Activated naive CD8-positive, alpha-beta T cell treated with anti-CD3 and anti-CD28 coated beads for 36 hours (primary cell): ENCODE data around the gene CCNL1. TPM values are rescaled to one million over a fixed set of nuclear protein-coding genes. Genes with fewer than 3 reads are reported as not detected.

Experiments
- DNase-seq: peaks from one replicate; pipeline ENCODE4 v3.0.0; 2021
- H3K27ac Mint-ChIP-seq: one replicate; pipeline ENCODE4 v1.8.0; 2022; ENCODE audit warnings: mild to moderate bottlenecking, moderate library complexity, mixed read lengths
- H3K27me3 Mint-ChIP-seq: one replicate; pipeline ENCODE4 v1.8.0; 2022; ENCODE audit warnings: mild to moderate bottlenecking, mixed read lengths
- H3K36me3 Mint-ChIP-seq: one replicate; pipeline ENCODE4 v1.8.0; 2021; ENCODE audit warnings: mild to moderate bottlenecking, mixed read lengths
- H3K4me1 Mint-ChIP-seq: one replicate; pipeline ENCODE4 v1.8.0; 2021; ENCODE audit warnings: mixed read lengths
- H3K4me3 Mint-ChIP-seq: one replicate; pipeline ENCODE4 v1.8.0; 2022; ENCODE audit warnings: mild to moderate bottlenecking, moderate library complexity, mixed read lengths
- H3K9me3 Mint-ChIP-seq: one replicate; pipeline ENCODE4 v1.8.0; 2022; ENCODE audit warnings: mixed read lengths
- total RNA-seq, 2 experiments: library from RNA; stranded (reverse); gene quantifications; one replicate each; pipeline ENCODE4 v1.2.3, GENCODE V29; 2021

Gene CCNL1
- total RNA-seq, 2 experiments from 2014 or later, result 139 to 156 TPM

DNA sequence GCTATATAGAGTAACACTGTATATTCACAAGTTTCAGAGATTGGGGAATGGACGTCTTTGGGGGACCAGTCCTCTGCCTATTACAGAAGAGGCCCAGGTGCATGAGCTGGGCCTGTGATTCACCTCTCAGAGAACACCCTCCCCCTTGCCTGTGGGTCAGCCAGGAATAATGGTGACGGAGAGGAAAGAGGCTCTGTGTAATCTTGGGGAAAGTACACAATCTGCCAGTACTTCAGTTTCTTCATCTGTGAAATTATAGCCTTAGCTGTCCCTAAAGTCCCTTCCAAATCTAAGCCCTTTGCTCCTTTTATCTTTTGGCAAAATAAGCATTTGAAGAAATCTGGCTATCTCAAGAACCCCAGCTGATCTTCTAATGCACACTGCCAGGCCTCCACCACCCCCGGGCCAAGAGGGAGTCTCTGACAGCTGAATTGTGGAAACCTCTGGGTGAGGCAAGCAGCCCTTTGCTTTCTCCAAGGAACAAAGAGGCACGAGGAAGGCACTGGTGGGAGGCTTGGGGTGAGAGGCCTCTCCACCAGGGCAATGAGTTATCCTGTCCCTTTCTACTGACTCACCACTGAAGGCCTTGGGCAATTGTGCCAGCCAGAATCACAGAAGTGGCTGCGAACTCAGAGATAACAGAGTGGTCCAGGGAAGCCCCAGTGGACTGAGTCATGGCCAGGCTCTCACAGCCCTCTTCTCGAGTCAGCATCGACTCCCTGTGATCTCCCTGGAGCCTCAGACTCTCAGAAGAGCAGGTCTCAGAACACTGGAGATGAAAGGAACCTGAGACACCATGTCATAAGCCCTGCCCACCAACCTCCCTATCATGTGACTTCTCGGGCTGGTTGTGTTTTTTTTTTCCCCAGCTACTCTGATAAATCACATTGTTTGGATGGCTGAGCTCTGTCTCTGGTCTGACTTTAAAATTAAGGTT lies 31.8 kb downstream of the CCNL1 start:
- peak overlapping the region; percentile 74 for H3K4me3 Mint-ChIP-seq
- no peaks in the 10 kb centered on the region for H3K36me3 Mint-ChIP-seq
- no peaks in the 10 kb centered on the region for H3K9me3 Mint-ChIP-seq
- H3K27me3 Mint-ChIP-seq, result no peaks in the 10 kb centered on the region
- peak; percentile 72 for DNase-seq
- H3K4me1 Mint-ChIP-seq, result peaks cover 63% of the 10 kb centered on the region
- H3K27ac Mint-ChIP-seq, result peak overlapping the region; percentile 93

DNA sequence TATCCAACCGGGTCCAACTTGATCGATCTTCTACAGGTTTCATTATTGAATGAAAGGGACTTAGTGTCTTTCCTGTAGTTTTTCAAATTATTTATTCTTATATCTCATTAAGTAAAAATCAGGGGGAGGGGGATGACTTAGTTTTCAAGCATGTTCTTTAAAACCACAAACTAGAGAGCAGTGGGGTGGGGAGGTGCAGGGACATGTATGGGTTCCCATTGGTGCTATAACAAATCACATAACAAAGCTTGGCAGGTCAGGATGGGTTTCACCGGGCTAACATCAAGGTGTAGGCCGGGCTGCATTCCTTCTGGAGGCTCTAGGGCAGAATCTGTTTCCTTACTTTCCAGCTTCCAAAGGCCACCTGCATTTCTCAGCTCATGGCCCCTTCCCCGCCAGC lies 32.7 kb downstream of the CCNL1 start:
- H3K27me3 Mint-ChIP-seq, result no peaks in the 10 kb centered on the region
- H3K36me3 Mint-ChIP-seq, result no peaks in the 10 kb centered on the region
- H3K27ac Mint-ChIP-seq, result no peak overlapping the region
- H3K4me3 Mint-ChIP-seq, result no peak overlapping the region
- H3K4me1 Mint-ChIP-seq, result peaks cover 56% of the 10 kb centered on the region
- no peak for DNase-seq
- no peaks in the 10 kb centered on the region for H3K9me3 Mint-ChIP-seq

DNA sequence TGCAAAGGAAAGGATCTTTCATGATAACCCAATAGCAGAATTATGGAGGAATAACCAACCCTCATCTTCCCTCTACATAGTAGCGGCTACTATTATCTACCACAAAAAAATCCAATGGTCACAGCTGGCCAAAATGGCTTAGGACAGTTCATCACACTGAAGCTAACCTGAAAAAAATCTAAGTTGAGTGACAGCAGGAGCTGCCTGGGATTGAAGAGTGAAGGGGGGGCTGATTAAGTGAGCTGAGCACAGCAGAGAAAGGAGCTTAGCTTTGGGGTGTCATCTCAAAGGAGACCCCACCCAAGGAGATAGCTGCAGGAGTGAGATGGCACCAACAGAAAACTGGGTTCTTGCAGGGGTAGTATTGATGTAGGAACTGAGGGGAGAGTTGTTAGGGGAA lies 33.6 kb downstream of the CCNL1 start:
- no peak overlapping the region for H3K4me3 Mint-ChIP-seq
- H3K36me3 Mint-ChIP-seq, result no peaks in the 10 kb centered on the region
- no peak for DNase-seq
- H3K4me1 Mint-ChIP-seq, result peaks cover 49% of the 10 kb centered on the region
- H3K27me3 Mint-ChIP-seq, result no peaks in the 10 kb centered on the region
- no peak overlapping the region for H3K27ac Mint-ChIP-seq
- no peaks in the 10 kb centered on the region for H3K9me3 Mint-ChIP-seq

DNA sequence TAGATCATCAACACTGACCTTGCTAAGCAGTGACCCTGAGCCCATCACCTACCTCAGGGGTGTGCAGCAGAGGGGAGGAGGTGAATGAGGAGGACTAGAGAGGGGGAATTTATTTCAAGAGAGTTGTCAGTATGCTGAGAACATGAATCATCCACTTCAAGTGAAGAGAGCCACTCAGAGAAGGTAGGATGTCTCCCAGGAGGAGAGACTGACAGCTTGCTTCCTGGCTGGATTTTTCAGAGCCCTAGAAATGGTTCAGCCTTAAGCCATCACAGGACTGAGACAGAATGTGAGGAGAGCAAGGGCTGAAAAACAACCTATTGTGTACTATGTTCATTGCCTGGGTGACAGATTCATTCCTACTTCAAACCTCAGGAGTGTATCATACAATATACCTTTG lies 34.8 kb downstream of the CCNL1 start:
- Mint-ChIP-seq H3K4me3 (no peak overlapping the region), H3K9me3 (no peaks in the 10 kb centered on the region), H3K27me3 (no peaks in the 10 kb centered on the region), H3K36me3 (no peaks in the 10 kb centered on the region), H3K4me1 (peaks cover 39% of the 10 kb centered on the region), H3K27ac (no peak overlapping the region)
- no peak for DNase-seq

DNA sequence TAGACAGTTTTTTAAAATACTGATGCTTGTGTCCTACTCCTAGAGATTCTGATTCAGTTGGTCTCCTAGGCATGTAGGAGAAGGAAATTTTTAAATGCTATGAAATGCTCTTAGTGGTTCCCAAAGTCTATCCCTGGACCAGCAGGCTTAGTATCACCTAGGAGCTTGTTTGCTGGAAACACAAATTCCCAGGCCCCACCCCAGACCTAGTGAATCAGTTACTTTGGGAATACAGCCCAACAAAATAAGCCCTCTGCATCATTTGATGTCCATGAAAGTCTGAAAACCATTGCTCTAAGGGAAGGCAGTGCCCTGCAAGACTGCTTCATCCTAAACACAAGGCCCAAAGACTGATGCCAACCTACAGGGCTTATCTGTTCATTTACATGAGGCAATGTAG lies 36.3 kb downstream of the CCNL1 start:
- Mint-ChIP-seq H3K27ac (no peak overlapping the region), H3K27me3 (no peaks in the 10 kb centered on the region), H3K4me1 (peaks cover 31% of the 10 kb centered on the region), H3K36me3 (peaks cover 6% of the 10 kb centered on the region), H3K9me3 (no peaks in the 10 kb centered on the region), H3K4me3 (no peak overlapping the region)
- DNase-seq, result no peak

DNA sequence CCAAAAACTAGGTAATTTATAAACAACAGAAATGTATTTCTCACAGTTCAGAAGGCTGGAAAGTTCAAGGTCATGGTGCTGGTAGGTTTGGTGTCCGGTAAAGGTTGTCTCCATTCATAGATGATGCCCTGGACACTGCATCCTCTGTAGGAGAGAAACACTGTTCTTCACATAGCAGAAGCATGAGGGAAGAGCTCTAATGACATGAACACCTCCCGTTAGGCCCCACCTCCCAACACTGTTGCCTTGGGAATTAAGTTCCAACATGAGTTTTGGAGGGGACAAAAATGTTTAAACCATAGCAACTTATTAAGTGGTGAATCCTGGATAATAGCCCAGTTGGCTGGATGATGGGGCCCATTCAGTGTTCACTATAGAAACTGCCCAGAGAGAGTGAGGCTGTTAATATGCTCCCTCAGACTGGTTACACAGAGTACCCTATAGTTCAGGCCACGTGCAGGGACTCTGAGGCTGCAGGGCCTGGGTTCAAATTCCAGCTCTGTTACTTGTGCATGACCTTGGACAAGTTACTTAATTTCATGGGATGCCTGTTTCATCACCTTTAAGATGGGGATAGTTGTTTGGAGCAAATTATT lies 37.0 kb downstream of the CCNL1 start:
- Mint-ChIP-seq H3K4me3 (no peak overlapping the region), H3K9me3 (no peaks in the 10 kb centered on the region), H3K27me3 (no peaks in the 10 kb centered on the region), H3K4me1 (peaks cover 24% of the 10 kb centered on the region), H3K36me3 (peaks cover 6% of the 10 kb centered on the region), H3K27ac (no peak overlapping the region)
- no peak for DNase-seq

DNA sequence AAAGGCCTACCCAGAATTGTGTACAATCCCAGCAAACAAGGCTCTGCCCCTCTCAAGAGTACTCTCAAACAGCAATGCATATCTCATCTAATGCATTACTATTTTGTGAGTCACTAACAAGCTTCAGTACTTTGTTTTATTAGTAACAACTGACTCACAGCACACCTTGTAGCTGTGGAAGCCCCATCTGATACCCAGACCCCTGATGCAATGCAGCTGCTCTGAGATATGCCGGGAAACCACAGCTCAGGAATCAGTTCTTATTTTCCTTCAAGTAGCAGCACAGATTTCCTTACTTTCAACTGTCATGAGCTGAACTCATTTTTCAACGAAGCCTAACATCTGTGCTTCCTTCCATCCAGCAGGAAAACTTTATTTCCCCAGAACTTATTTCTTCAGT lies 37.8 kb downstream of the CCNL1 start:
- Mint-ChIP-seq H3K4me1 (peaks cover 17% of the 10 kb centered on the region), H3K9me3 (no peaks in the 10 kb centered on the region), H3K27ac (no peak overlapping the region), H3K36me3 (peaks cover 6% of the 10 kb centered on the region), H3K27me3 (no peaks in the 10 kb centered on the region), H3K4me3 (no peak overlapping the region)
- no peak for DNase-seq

DNA sequence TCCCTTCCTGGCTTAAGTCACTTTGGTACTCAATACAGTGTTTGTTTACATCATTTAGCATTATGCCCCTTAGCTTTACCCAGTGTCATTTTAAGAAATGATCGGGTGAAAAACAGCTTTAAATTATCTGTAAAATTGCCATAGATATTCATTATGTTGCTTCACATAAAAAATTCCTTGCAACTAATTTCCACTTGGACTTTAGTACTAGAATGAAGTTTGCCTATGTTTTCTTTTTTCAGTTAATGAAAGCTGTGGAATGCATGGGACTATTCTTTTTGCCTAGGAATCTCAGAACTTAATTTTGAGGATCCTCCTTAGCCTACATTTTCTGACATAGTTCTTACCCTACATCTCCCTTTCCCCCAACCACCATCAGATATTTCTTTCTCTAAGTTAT lies 38.4 kb downstream of the CCNL1 start:
- H3K36me3 Mint-ChIP-seq, result peaks cover 6% of the 10 kb centered on the region
- H3K27me3 Mint-ChIP-seq, result no peaks in the 10 kb centered on the region
- no peak for DNase-seq
- no peak overlapping the region for H3K4me3 Mint-ChIP-seq
- no peaks in the 10 kb centered on the region for H3K9me3 Mint-ChIP-seq
- H3K4me1 Mint-ChIP-seq, result peaks cover 16% of the 10 kb centered on the region
- no peak overlapping the region for H3K27ac Mint-ChIP-seq

DNA sequence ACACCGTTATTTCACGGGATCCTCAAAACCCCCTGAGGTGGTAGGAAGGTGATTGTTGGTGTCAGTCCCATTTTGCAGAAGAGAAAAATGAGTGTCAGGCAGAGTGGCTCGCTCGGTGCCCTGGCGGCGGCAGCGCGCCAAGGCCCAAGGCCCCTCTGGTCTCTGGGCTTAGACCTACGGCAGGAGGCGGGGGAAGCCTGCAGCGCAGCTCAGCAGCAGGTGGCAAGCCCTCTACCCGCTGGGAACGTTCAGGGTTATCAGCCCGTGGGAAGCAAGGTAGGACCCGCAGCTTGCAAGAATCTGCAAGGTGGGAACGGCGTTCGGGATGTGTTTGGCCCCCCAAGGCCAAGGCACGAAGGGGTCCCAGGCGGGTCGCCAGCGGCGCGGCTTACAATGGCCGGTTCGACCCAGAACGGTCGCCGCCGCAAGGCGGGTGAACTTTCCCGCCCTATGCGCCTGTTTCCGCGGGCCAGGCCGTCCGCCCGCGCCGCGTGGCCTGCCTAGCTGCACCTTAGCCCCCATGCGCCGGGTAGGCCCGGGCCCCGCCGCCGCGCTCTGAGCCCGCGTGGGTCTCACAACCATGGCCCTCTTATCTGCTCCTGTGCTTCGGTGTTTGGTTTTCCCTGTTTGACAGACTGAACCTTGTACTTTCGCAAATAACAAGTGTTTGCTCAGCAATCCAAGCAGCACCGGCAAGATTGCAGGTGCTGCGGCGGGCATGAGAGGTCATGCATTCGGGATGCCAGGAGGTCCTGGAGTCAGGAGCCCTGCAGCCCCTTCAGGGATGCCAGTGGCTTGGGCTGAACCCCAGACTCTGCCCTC lies 39.7 kb downstream of the CCNL1 start:
- Mint-ChIP-seq H3K27ac (no peak overlapping the region), H3K9me3 (no peaks in the 10 kb centered on the region)

DNA sequence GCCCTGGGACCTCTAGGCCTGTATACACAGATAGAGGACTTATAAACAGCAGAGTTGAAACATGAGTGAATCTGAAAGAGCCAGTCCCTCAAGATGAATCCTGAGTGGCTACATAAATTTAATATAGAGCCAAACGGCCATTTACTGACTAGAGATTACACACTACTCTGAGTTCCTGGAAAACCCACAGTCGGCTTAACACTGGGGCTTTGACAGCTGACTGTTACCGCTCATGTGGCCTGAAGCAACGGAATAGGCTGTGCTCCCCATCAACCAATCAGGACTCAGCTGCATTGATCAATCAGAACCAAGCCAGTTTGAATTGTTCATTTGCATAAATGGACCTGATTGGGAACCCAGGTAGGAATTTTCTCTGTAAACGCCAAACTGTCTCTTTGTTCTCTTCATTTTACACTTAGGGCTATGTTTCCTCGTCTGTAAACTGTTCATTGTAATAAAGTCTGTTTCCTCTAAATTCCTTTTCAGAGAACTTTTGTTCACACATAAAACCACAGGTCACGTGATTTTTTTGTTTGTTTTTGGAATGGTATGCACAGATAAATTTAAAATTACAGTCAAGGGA lies 40.5 kb downstream of the CCNL1 start:
- Mint-ChIP-seq H3K4me3 (no peak overlapping the region), H3K4me1 (peaks cover 9% of the 10 kb centered on the region), H3K9me3 (no peaks in the 10 kb centered on the region), H3K27ac (no peak overlapping the region), H3K36me3 (peaks cover 6% of the 10 kb centered on the region), H3K27me3 (no peaks in the 10 kb centered on the region)
- peak; percentile 31 for DNase-seq

More for the DNA sequence above, 39.7 kb downstream of the CCNL1 start:
- Mint-ChIP-seq H3K36me3 (peaks cover 6% of the 10 kb centered on the region), H3K4me1 (peaks cover 13% of the 10 kb centered on the region), H3K4me3 (no peak overlapping the region), H3K27me3 (no peaks in the 10 kb centered on the region)
- DNase-seq, result no peak

DNA sequence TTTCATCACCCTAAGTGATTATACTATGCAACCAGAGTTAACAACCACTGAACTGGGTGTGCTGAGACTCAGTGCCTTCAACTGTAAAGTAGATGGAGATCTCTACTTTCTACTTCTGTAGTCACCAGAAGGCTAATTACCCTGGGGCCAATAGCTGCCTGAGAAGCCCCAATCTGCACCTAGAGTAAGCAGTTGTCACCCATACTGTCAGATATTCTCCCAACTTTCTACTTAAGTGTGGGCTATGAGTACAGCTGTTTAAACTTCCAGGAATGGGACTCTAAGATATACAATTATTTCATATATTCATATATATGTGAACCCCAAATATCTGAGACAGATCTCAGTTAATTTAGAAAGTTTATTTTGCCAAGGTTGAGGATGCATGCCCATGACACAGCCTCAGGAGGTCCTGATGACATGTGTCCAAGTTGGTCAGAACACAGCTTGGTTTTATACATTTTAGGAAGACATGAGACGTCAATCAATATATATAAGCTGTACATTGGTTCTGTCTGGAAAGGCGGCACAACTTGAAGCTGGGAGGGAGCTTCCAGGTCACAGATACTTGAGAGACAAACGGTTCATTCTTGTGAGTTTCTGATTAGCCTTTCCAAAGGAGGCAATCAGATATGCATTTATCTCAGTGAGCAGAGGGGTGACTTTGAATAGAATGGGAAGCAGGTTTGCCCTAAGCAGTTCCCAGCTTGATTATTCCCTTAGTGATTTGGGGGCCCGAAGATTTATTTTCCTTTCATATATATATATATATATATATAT lies 41.9 kb downstream of the CCNL1 start:
- Mint-ChIP-seq H3K27ac (no peak overlapping the region), H3K4me3 (no peak overlapping the region), H3K36me3 (peaks cover 6% of the 10 kb centered on the region), H3K27me3 (no peaks in the 10 kb centered on the region), H3K9me3 (no peaks in the 10 kb centered on the region), H3K4me1 (peaks cover 9% of the 10 kb centered on the region)
- DNase-seq, result no peak

DNA sequence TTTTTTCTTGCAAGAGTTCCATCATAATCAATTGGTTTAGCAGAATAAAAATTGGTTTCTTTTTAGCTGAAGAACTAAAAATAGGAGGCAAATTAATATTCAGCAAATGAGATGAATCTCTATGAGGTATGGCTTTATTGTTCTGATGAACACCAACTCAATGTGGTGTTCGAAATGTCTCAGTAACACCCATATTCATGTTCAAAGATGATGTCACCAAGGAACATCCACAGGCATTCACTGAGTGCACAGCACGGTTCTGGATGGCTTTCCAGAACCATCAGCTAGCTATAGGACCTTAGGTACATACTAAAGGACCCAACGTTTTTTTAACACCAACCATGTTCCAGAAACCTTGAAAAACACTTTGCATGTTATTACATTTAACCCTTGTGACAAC lies 42.7 kb downstream of the CCNL1 start:
- H3K27ac Mint-ChIP-seq, result no peak overlapping the region
- H3K4me3 Mint-ChIP-seq, result no peak overlapping the region
- H3K27me3 Mint-ChIP-seq, result no peaks in the 10 kb centered on the region
- no peaks in the 10 kb centered on the region for H3K9me3 Mint-ChIP-seq
- H3K4me1 Mint-ChIP-seq, result peaks cover 8% of the 10 kb centered on the region
- peaks cover 6% of the 10 kb centered on the region for H3K36me3 Mint-ChIP-seq
- DNase-seq, result no peak

DNA sequence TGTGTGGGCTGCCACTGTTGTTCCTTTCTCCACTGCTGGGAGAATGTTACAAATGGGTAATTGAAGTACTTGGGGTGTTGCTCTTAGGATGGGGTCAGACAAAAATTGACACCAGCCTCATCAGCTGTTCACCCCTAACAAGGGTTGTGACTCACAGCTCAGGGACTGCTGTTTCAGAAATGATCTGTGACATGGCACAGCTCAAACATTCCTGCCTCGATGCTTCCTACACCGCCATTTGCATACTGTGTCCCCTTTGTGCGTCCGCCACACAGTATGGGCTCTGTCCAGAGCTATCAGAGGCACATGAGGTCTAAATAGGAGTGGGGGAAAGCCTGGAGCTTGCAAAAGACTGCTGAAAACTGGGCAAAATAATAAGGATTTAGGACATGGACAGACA lies 43.9 kb downstream of the CCNL1 start:
- Mint-ChIP-seq H3K4me1 (peaks cover 9% of the 10 kb centered on the region), H3K36me3 (peaks cover 6% of the 10 kb centered on the region), H3K27ac (no peak overlapping the region), H3K4me3 (no peak overlapping the region), H3K27me3 (no peaks in the 10 kb centered on the region), H3K9me3 (no peaks in the 10 kb centered on the region)
- no peak for DNase-seq
